ENCODE measurements around the gene RUBCNL.

The RUBCNL gene

GRCh38 chr13:46345866-46346265 lies 41.2 kb downstream of the RUBCNL start:
- no peak for DNase-seq (ENCODE audit: low read depth, low spot score)
- H3K4me3 ChIP-seq (ENCODE audit: low read length) = no peak overlapping the region

GRCh38 chr13:46345398-46345797 lies 41.7 kb downstream of the RUBCNL start:
- no peak overlapping the region for H3K4me3 ChIP-seq (ENCODE audit: low read length)
- DNase-seq (ENCODE audit: low read depth, low spot score) = no peak

- no peak overlapping the region for H3K4me3 ChIP-seq (ENCODE audit: low read length)
- no peak for DNase-seq (ENCODE audit: low read depth, low spot score)
Observed at GRCh38 chr13:46343279-46343994, 43.6 kb downstream of the RUBCNL start.

GRCh38 chr13:46342538-46342937 lies 44.5 kb downstream of the RUBCNL start:
- no peak overlapping the region for H3K4me3 ChIP-seq (ENCODE audit: low read length)
- DNase-seq (ENCODE audit: low read depth, low spot score) = no peak

GRCh38 chr13:46341112-46341711 lies 45.8 kb downstream of the RUBCNL start:
- DNase-seq (ENCODE audit: low read depth, low spot score) = no peak

GRCh38 chr13:46340631-46341111 lies 46.4 kb downstream of the RUBCNL start:
- H3K4me3 ChIP-seq (ENCODE audit: low read length) = no peak overlapping the region

More at GRCh38 chr13:46341112-46341711, 45.8 kb downstream of the RUBCNL start:
- no peak overlapping the region for H3K4me3 ChIP-seq (ENCODE audit: low read length)

GRCh38 chr13:46340011-46340410 lies 47.0 kb downstream of the RUBCNL start:
- no peak for DNase-seq (ENCODE audit: low read depth, low spot score)
- no peak overlapping the region for H3K4me3 ChIP-seq (ENCODE audit: low read length)

More at GRCh38 chr13:46340631-46341111, 46.4 kb downstream of the RUBCNL start:
- no peak for DNase-seq (ENCODE audit: low read depth, low spot score)

- H3K4me3 ChIP-seq (ENCODE audit: low read length) = no peak overlapping the region
- no peak for DNase-seq (ENCODE audit: low read depth, low spot score)
Observed at GRCh38 chr13:46339035-46339666, 47.9 kb downstream of the RUBCNL start.

GRCh38 chr13:46337700-46338099 lies 49.4 kb downstream of the RUBCNL start:
- H3K4me3 ChIP-seq (ENCODE audit: low read length) = no peak overlapping the region
- no peak for DNase-seq (ENCODE audit: low read depth, low spot score)

GRCh38 chr13:46334035-46334822 lies 52.8 kb downstream of the RUBCNL start:
- peak; percentile 34 for DNase-seq (ENCODE audit: low read depth, low spot score)
- H3K4me3 ChIP-seq (ENCODE audit: low read length) = no peak overlapping the region

GRCh38 chr13:46332772-46333171 lies 54.3 kb downstream of the RUBCNL start:
- no peak for DNase-seq (ENCODE audit: low read depth, low spot score)
- H3K4me3 ChIP-seq (ENCODE audit: low read length) = no peak overlapping the region

- no peak for DNase-seq (ENCODE audit: low read depth, low spot score)
- H3K4me3 ChIP-seq (ENCODE audit: low read length) = no peak overlapping the region
Observed at GRCh38 chr13:46329624-46330023, 57.4 kb downstream of the RUBCNL start.

GRCh38 chr13:46327246-46327645 lies 59.8 kb downstream of the RUBCNL start:
- H3K4me3 ChIP-seq (ENCODE audit: low read length) = no peak overlapping the region
- no peak for DNase-seq (ENCODE audit: low read depth, low spot score)

- DNase-seq (ENCODE audit: low read depth, low spot score) = no peak
Observed at GRCh38 chr13:46324976-46325375, 62.1 kb downstream of the RUBCNL start.

GRCh38 chr13:46321494-46322225 lies 65.4 kb downstream of the RUBCNL start:
- peak overlapping the region; percentile 48 for H3K4me3 ChIP-seq (ENCODE audit: low read length)
- DNase-seq (ENCODE audit: low read depth, low spot score) = peak; percentile 88

More at GRCh38 chr13:46324976-46325375, 62.1 kb downstream of the RUBCNL start:
- no peak overlapping the region for H3K4me3 ChIP-seq (ENCODE audit: low read length)

- H3K4me3 ChIP-seq (ENCODE audit: low read length) = peak overlapping the region; percentile 48
- no peak for DNase-seq (ENCODE audit: low read depth, low spot score)
Observed at GRCh38 chr13:46320821-46321220, 66.2 kb downstream of the RUBCNL start.

GRCh38 chr13:46320406-46320805 lies 66.6 kb downstream of the RUBCNL start:
- peak; percentile 36 for DNase-seq (ENCODE audit: low read depth, low spot score)
- no peak overlapping the region for H3K4me3 ChIP-seq (ENCODE audit: low read length)

GRCh38 chr13:46318986-46319385 lies 68.1 kb downstream of the RUBCNL start:
- DNase-seq (ENCODE audit: low read depth, low spot score) = no peak
- H3K4me3 ChIP-seq (ENCODE audit: low read length) = no peak overlapping the region

- no peak overlapping the region for H3K4me3 ChIP-seq (ENCODE audit: low read length)
- DNase-seq (ENCODE audit: low read depth, low spot score) = no peak
Observed at GRCh38 chr13:46317120-46317519, 69.9 kb downstream of the RUBCNL start.
